Activated CD4-positive, alpha-beta T cell treated with anti-CD3 and anti-CD28 coated beads, Interleukin-2, amount 10 ng/mL, durations not matched to agents 24 days and 14 days (primary cell): Measurements from ENCODE around the gene SYT17. TPM values are rescaled to one million over a fixed set of nuclear protein-coding genes. Genes with fewer than 3 reads are reported as not detected.

Experiments
- DNase-seq: peaks from one replicate; pipeline ENCODE4 v3.0.0; 2022
- H3K27ac Mint-ChIP-seq: one replicate; pipeline ENCODE4 v1.8.0; 2022; ENCODE audit warnings: mild to moderate bottlenecking, mixed read lengths
- H3K27me3 Mint-ChIP-seq: one replicate; pipeline ENCODE4 v1.8.0; 2022; ENCODE audit warnings: mixed read lengths
- H3K36me3 Mint-ChIP-seq: one replicate; pipeline ENCODE4 v1.8.0; 2022; ENCODE audit warnings: low read depth, mild to moderate bottlenecking, mixed read lengths
- H3K4me1 Mint-ChIP-seq: one replicate; pipeline ENCODE4 v1.8.0; 2021; ENCODE audit warnings: mixed read lengths
- H3K4me3 Mint-ChIP-seq: one replicate; pipeline ENCODE4 v1.8.0; 2022; ENCODE audit warnings: mild to moderate bottlenecking, moderate library complexity, mixed read lengths
- H3K9me3 Mint-ChIP-seq: one replicate; pipeline ENCODE4 v1.8.0; 2021; ENCODE audit warnings: mixed read lengths
- intact Hi-C: fragments of 100-400 bp; cut with micrococcal nuclease; formaldehyde crosslinking; loops from one replicate; pipeline ENCODE4 v1.15.1; 2023
- total RNA-seq: library from RNA; stranded (reverse); gene quantifications from 2 replicates; pipeline ENCODE4 v1.2.3, GENCODE V29; 2022

The SYT17 gene
- total RNA-seq, 1 donor from 2014 or later, result 1.3 TPM

- Mint-ChIP-seq H3K4me3 (no peak overlapping the region), H3K27me3 (peaks cover 2% of the 10 kb centered on the region), H3K4me1 (no peaks in the 10 kb centered on the region), H3K9me3 (peaks cover 6% of the 10 kb centered on the region), H3K27ac (no peak overlapping the region), H3K36me3 (no peaks in the 10 kb centered on the region)
- intact Hi-C loops, result loop anchor here (10.0 kb wide), 1 partner anchor 67 kb away; no protein-coding TSS in a partner anchor
- DNase-seq, result no peak
Observed at GRCh38 chr16:19228052-19228451, 60.0 kb downstream of the SYT17 start.

- H3K36me3 Mint-ChIP-seq, result no peaks in the 10 kb centered on the region
- H3K27me3 Mint-ChIP-seq, result peaks cover 2% of the 10 kb centered on the region
- no peak for DNase-seq
- no peak overlapping the region for H3K27ac Mint-ChIP-seq
- intact Hi-C loops, result loop anchor here (10.0 kb wide), 1 partner anchor 66 kb away; no protein-coding TSS in a partner anchor
- H3K4me3 Mint-ChIP-seq, result no peak overlapping the region
- no peaks in the 10 kb centered on the region for H3K4me1 Mint-ChIP-seq
- peaks cover 6% of the 10 kb centered on the region for H3K9me3 Mint-ChIP-seq
Observed at GRCh38 chr16:19228575-19228974, 60.5 kb downstream of the SYT17 start.

GRCh38 chr16:19230575-19230974 lies 62.5 kb downstream of the SYT17 start:
- no peak for DNase-seq
- Mint-ChIP-seq H3K4me1 (no peaks in the 10 kb centered on the region), H3K27me3 (no peaks in the 10 kb centered on the region), H3K9me3 (peaks cover 9% of the 10 kb centered on the region), H3K36me3 (no peaks in the 10 kb centered on the region), H3K27ac (no peak overlapping the region), H3K4me3 (no peak overlapping the region)
- intact Hi-C loops, result no loop called here

- Mint-ChIP-seq H3K27me3 (no peaks in the 10 kb centered on the region), H3K9me3 (peaks cover 14% of the 10 kb centered on the region), H3K36me3 (no peaks in the 10 kb centered on the region), H3K4me1 (no peaks in the 10 kb centered on the region), H3K27ac (no peak overlapping the region), H3K4me3 (no peak overlapping the region)
- intact Hi-C loops, result no loop called here
- DNase-seq, result no peak
Observed at GRCh38 chr16:19231881-19232280, 63.8 kb downstream of the SYT17 start.

GRCh38 chr16:19232988-19233387 lies 64.9 kb downstream of the SYT17 start:
- H3K27ac Mint-ChIP-seq, result no peak overlapping the region
- no peak for DNase-seq
- H3K4me3 Mint-ChIP-seq, result no peak overlapping the region
- no peaks in the 10 kb centered on the region for H3K27me3 Mint-ChIP-seq
- intact Hi-C loops, result no loop called here
- H3K4me1 Mint-ChIP-seq, result no peaks in the 10 kb centered on the region
- H3K9me3 Mint-ChIP-seq, result peaks cover 14% of the 10 kb centered on the region
- no peaks in the 10 kb centered on the region for H3K36me3 Mint-ChIP-seq

GRCh38 chr16:19235478-19235877 lies 67.4 kb downstream of the SYT17 start:
- no peaks in the 10 kb centered on the region for H3K27me3 Mint-ChIP-seq

GRCh38 chr16:19235886-19236285 lies 67.8 kb downstream of the SYT17 start:
- no peak overlapping the region for H3K4me3 Mint-ChIP-seq
- H3K27me3 Mint-ChIP-seq, result no peaks in the 10 kb centered on the region
- H3K4me1 Mint-ChIP-seq, result no peaks in the 10 kb centered on the region
- no peak for DNase-seq
- peaks cover 17% of the 10 kb centered on the region for H3K9me3 Mint-ChIP-seq
- no peak overlapping the region for H3K27ac Mint-ChIP-seq
- intact Hi-C loops, result no loop called here
- H3K36me3 Mint-ChIP-seq, result no peaks in the 10 kb centered on the region

More at GRCh38 chr16:19235478-19235877, 67.4 kb downstream of the SYT17 start:
- DNase-seq, result no peak
- Mint-ChIP-seq H3K4me1 (no peaks in the 10 kb centered on the region), H3K9me3 (peaks cover 17% of the 10 kb centered on the region), H3K4me3 (no peak overlapping the region), H3K36me3 (no peaks in the 10 kb centered on the region), H3K27ac (no peak overlapping the region)
- intact Hi-C loops, result no loop called here

GRCh38 chr16:19236561-19237209 lies 68.6 kb downstream of the SYT17 start:
- Mint-ChIP-seq H3K9me3 (peaks cover 17% of the 10 kb centered on the region), H3K27ac (no peak overlapping the region), H3K36me3 (no peaks in the 10 kb centered on the region), H3K27me3 (no peaks in the 10 kb centered on the region), H3K4me3 (no peak overlapping the region), H3K4me1 (no peaks in the 10 kb centered on the region)
- intact Hi-C loops, result no loop called here
- no peak for DNase-seq

GRCh38 chr16:19238406-19238805 lies 70.4 kb downstream of the SYT17 start:
- no peaks in the 10 kb centered on the region for H3K27me3 Mint-ChIP-seq
- intact Hi-C loops, result no loop called here

GRCh38 chr16:19239511-19240155 lies 71.6 kb downstream of the SYT17 start:
- H3K36me3 Mint-ChIP-seq, result no peaks in the 10 kb centered on the region
- intact Hi-C loops, result no loop called here
- no peak for DNase-seq
- no peaks in the 10 kb centered on the region for H3K27me3 Mint-ChIP-seq
- no peaks in the 10 kb centered on the region for H3K4me1 Mint-ChIP-seq
- H3K9me3 Mint-ChIP-seq, result peaks cover 17% of the 10 kb centered on the region
- H3K4me3 Mint-ChIP-seq, result no peak overlapping the region
- H3K27ac Mint-ChIP-seq, result no peak overlapping the region

More at GRCh38 chr16:19238406-19238805, 70.4 kb downstream of the SYT17 start:
- no peak for DNase-seq
- Mint-ChIP-seq H3K27ac (no peak overlapping the region), H3K36me3 (no peaks in the 10 kb centered on the region), H3K4me1 (no peaks in the 10 kb centered on the region), H3K4me3 (no peak overlapping the region), H3K9me3 (peaks cover 17% of the 10 kb centered on the region)

GRCh38 chr16:19240494-19240893 lies 72.5 kb downstream of the SYT17 start:
- intact Hi-C loops, result no loop called here
- DNase-seq, result no peak
- no peak overlapping the region for H3K27ac Mint-ChIP-seq
- H3K4me3 Mint-ChIP-seq, result no peak overlapping the region
- no peaks in the 10 kb centered on the region for H3K36me3 Mint-ChIP-seq
- no peaks in the 10 kb centered on the region for H3K27me3 Mint-ChIP-seq
- H3K4me1 Mint-ChIP-seq, result no peaks in the 10 kb centered on the region
- H3K9me3 Mint-ChIP-seq, result peaks cover 9% of the 10 kb centered on the region

- peaks cover 3% of the 10 kb centered on the region for H3K9me3 Mint-ChIP-seq
- DNase-seq, result no peak
- intact Hi-C loops, result no loop called here
- no peak overlapping the region for H3K27ac Mint-ChIP-seq
- H3K36me3 Mint-ChIP-seq, result no peaks in the 10 kb centered on the region
- H3K4me3 Mint-ChIP-seq, result no peak overlapping the region
- H3K4me1 Mint-ChIP-seq, result no peaks in the 10 kb centered on the region
- no peaks in the 10 kb centered on the region for H3K27me3 Mint-ChIP-seq
Observed at GRCh38 chr16:19241512-19241911, 73.5 kb downstream of the SYT17 start.

GRCh38 chr16:19242186-19242585 lies 74.1 kb downstream of the SYT17 start:
- no peak for DNase-seq
- H3K36me3 Mint-ChIP-seq, result no peaks in the 10 kb centered on the region
- no peaks in the 10 kb centered on the region for H3K4me1 Mint-ChIP-seq
- no peak overlapping the region for H3K4me3 Mint-ChIP-seq
- peaks cover 3% of the 10 kb centered on the region for H3K9me3 Mint-ChIP-seq
- no peaks in the 10 kb centered on the region for H3K27me3 Mint-ChIP-seq
- H3K27ac Mint-ChIP-seq, result no peak overlapping the region
- intact Hi-C loops, result no loop called here

- no peaks in the 10 kb centered on the region for H3K36me3 Mint-ChIP-seq
- H3K9me3 Mint-ChIP-seq, result peaks cover 3% of the 10 kb centered on the region
- no peak overlapping the region for H3K27ac Mint-ChIP-seq
- no peaks in the 10 kb centered on the region for H3K4me1 Mint-ChIP-seq
- no peak for DNase-seq
- no peak overlapping the region for H3K4me3 Mint-ChIP-seq
- intact Hi-C loops, result no loop called here
- no peaks in the 10 kb centered on the region for H3K27me3 Mint-ChIP-seq
Observed at GRCh38 chr16:19242987-19243575, 75.0 kb downstream of the SYT17 start.
